Activated T-cell treated with anti-CD3 and anti-CD28 coated beads, Interleukin-2, amount 50 U/mL, for 24 hours (primary cell): ENCODE data around the gene KANK2.

ENCODE experiments used
- DNase-seq: peaks from one replicate; pipeline ENCODE4 v3.0.0-alpha.2; 2020
- H3K27ac Mint-ChIP-seq: 2 replicates; pipeline ENCODE4 v1.8.0; 2020; ENCODE audit warnings: mild to moderate bottlenecking, mixed read lengths
- H3K27me3 Mint-ChIP-seq: 2 replicates; pipeline ENCODE4 v1.8.0; 2020; ENCODE audit warnings: mixed read lengths
- H3K36me3 Mint-ChIP-seq: 2 replicates; pipeline ENCODE4 v1.8.0; 2020; ENCODE audit warnings: low read depth, mixed read lengths
- H3K4me1 Mint-ChIP-seq: 2 replicates; pipeline ENCODE4 v1.8.0; 2020; ENCODE audit warnings: low read depth, mixed read lengths
- H3K4me3 Mint-ChIP-seq: 2 replicates; pipeline ENCODE4 v1.8.0; 2020; ENCODE audit warnings: mild to moderate bottlenecking, moderate library complexity, mixed read lengths
- H3K9me3 Mint-ChIP-seq: 2 replicates; pipeline ENCODE4 v1.8.0; 2020; ENCODE audit warnings: mixed read lengths

Gene KANK2

GRCh38 chr19:11208561-11209471 lies 11.5 kb upstream of the KANK2 start:
- H3K4me3 Mint-ChIP-seq = no peak overlapping the region
- DNase-seq = no peak
- H3K9me3 Mint-ChIP-seq = peaks cover 6% of the 10 kb centered on the region
- peaks cover 9% of the 10 kb centered on the region for H3K27me3 Mint-ChIP-seq
- H3K4me1 Mint-ChIP-seq = no peaks in the 10 kb centered on the region
- H3K36me3 Mint-ChIP-seq = no peaks in the 10 kb centered on the region
- no peak overlapping the region for H3K27ac Mint-ChIP-seq

DNA sequence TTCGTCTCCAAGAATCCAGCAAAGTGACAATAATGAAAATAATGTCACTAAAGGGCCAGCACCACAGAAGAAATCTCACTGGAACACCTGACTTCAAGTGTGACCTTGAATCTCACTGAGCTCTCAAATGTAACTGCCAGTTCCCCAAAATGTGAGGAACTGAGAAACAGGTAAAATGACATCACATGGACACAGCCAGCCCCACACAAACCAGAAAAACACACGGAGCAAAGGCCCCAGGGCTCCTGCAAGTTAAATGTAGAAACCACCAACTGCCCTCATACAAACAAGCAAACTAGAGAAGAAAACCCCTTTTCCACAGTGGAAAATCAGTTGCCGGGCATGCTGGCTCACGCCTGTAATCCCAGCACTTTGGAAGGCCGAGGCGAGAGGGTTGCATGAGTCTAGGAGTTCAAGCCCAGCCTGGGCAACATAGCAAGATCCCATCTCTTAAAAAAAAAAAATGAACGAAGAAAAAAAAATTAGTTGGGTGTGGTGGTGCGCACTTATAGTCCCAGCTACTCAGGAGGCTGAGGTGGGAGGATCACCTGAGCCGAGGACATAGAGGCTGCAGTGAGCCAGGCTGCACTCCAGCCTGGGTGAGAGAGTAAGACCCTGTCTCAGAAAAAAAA lies 8.7 kb upstream of the KANK2 start:
- no peaks in the 10 kb centered on the region for H3K4me1 Mint-ChIP-seq
- H3K4me3 Mint-ChIP-seq = no peak overlapping the region
- peaks cover 6% of the 10 kb centered on the region for H3K9me3 Mint-ChIP-seq
- no peak for DNase-seq
- H3K27me3 Mint-ChIP-seq = peaks cover 12% of the 10 kb centered on the region
- no peaks in the 10 kb centered on the region for H3K36me3 Mint-ChIP-seq
- no peak overlapping the region for H3K27ac Mint-ChIP-seq

- Mint-ChIP-seq H3K9me3 (no peaks in the 10 kb centered on the region), H3K27ac (no peak overlapping the region)
These were observed 7.6 kb upstream of the KANK2 start for GRCh38 chr19:11204943-11205349.

DNA sequence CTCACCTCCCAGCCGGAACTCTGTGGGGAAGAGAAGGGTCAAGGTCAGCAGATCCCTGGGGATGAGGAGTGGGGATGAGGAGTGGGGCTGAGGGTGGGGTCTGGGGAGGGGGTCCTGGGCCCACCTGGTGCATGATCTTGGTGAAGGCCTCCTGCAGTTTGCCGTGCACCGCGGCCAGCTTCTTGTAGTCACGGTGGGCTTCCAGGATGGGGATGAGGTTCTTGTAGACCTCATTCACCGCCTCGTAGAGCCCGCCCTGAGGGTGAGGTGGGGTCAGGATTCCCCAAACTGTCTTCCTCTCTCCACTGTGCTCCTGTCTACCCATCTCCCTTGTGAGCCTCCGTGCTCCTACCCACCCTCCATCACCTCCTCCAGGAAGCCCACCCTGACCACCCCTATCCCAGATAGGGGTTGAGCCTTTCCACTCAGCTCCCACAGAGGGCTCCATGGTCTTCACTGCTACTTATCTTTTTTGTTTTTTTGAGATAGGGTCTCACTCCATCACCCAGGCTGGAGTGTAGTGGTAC lies 6.8 kb upstream of the KANK2 start:
- peaks cover 12% of the 10 kb centered on the region for H3K27me3 Mint-ChIP-seq
- H3K4me1 Mint-ChIP-seq = no peaks in the 10 kb centered on the region
- no peak overlapping the region for H3K4me3 Mint-ChIP-seq
- DNase-seq = no peak
- H3K9me3 Mint-ChIP-seq = no peaks in the 10 kb centered on the region
- no peak overlapping the region for H3K27ac Mint-ChIP-seq
- H3K36me3 Mint-ChIP-seq = no peaks in the 10 kb centered on the region

More at GRCh38 chr19:11204943-11205349, 7.6 kb upstream of the KANK2 start:
- H3K4me1 Mint-ChIP-seq = no peaks in the 10 kb centered on the region
- no peak for DNase-seq
- H3K4me3 Mint-ChIP-seq = no peak overlapping the region
- H3K27me3 Mint-ChIP-seq = peaks cover 12% of the 10 kb centered on the region
- H3K36me3 Mint-ChIP-seq = no peaks in the 10 kb centered on the region

DNA sequence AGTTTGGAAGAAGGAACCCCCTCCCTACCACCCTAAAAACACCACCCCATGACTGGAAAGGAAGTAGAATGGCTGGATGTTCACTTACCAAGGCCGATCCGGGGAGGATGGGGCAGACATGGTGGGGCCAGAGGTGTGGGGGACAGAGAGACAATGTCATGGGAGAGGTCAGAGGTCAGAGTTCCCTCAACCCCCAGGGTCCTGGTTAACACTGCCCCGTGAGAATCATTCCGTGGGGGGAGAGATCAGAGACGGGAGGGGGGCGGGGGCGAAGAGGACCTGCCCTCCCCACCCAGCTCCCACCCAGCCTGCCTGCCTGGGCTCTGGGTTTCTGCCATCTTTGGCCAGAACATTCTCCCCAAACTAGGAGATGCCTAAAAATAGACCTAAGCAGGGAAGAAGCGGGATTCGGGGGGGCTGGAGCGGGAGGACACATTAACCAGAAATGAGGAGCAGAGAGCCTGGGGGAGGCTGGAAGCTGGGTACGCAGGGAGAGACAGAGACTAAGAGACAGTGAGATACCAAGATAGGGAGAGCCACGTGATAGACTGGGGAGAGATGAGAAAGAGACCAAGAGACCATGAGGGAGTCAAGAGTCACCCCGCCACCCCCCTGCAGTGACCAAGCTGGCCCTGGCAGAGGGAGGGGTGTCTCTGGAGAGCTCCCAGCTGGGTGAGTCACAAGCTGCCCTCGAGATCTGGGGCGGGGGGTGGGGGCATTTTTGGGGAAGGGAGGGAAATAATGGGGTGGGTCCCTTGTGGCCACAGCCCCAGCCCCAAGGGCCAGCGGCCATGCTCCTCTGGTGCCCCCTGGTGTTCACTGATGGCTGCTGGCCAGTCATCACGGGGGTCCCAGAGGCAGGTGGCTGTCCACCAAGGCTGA lies 6.1 kb upstream of the KANK2 start:
- no peaks in the 10 kb centered on the region for H3K4me1 Mint-ChIP-seq
- no peak overlapping the region for H3K4me3 Mint-ChIP-seq
- H3K27ac Mint-ChIP-seq = no peak overlapping the region

DNA sequence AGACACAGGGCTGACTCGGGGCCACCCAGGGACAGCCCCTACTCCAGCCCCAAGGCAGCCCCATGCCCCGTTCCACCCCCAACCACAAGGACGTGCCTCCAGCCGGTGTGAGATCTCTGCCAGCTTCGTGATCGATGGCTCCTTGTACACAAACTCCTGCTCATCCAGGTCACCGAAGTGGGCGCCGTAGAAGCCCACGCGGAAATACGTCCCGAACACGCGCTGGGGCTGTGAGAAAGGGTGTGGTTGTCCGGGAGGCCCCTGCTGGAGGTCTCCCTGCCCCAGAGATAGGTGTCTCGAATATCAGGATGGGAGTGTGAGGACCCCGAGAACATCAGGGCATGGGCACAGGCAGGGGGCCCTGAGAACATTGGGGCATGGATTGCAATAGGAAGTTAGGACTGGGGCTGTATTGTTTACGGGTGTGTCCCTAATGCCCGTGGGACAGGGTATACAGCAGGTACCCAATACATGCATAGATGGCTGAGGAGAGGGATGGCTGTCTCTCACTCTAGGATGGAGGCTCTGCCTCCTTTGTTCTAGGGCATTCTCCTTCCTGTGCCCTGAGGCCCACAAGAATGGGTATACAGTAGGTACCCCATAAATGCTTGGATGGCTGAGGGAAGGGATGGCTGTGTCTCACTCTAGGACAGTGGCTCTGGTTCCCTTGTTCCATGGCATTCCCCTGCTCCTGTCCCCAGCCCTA lies 5.3 kb upstream of the KANK2 start:
- no peaks in the 10 kb centered on the region for H3K9me3 Mint-ChIP-seq
- H3K36me3 Mint-ChIP-seq = no peaks in the 10 kb centered on the region
- no peak overlapping the region for H3K4me3 Mint-ChIP-seq
- H3K4me1 Mint-ChIP-seq = peaks cover 2% of the 10 kb centered on the region
- peaks cover 14% of the 10 kb centered on the region for H3K27me3 Mint-ChIP-seq
- DNase-seq = no peak
- no peak overlapping the region for H3K27ac Mint-ChIP-seq

More for the DNA sequence above, 6.1 kb upstream of the KANK2 start:
- H3K36me3 Mint-ChIP-seq = no peaks in the 10 kb centered on the region
- H3K9me3 Mint-ChIP-seq = no peaks in the 10 kb centered on the region
- DNase-seq = peak; percentile 56
- H3K27me3 Mint-ChIP-seq = peaks cover 12% of the 10 kb centered on the region

DNA sequence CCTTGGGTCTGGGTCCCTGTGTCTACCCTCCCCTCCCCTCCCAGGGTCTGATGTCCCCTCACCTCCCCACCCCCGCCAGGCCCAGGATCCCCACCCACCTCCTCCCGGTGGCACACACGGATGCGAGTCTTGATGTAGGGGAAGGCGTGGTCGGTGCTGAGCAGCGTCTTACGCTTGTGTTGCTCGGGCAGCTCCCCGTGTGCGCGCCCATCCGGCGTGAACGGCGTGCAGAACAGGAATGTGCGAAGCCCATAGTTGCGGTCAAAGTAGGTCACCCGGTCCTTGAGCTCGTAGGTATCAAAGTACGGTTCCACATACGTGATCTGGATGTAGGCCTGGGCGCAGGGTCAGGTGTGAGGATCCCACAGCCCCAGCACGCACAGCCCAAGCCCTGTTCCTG lies 4.4 kb upstream of the KANK2 start:
- peaks cover 14% of the 10 kb centered on the region for H3K27me3 Mint-ChIP-seq
- no peak overlapping the region for H3K4me3 Mint-ChIP-seq
- H3K36me3 Mint-ChIP-seq = no peaks in the 10 kb centered on the region
- H3K27ac Mint-ChIP-seq = no peak overlapping the region
- no peak for DNase-seq
- no peaks in the 10 kb centered on the region for H3K9me3 Mint-ChIP-seq
- H3K4me1 Mint-ChIP-seq = peaks cover 4% of the 10 kb centered on the region

GRCh38 chr19:11200931-11201330 lies 3.6 kb upstream of the KANK2 start:
- Mint-ChIP-seq H3K36me3 (no peaks in the 10 kb centered on the region), H3K4me1 (peaks cover 6% of the 10 kb centered on the region), H3K27ac (no peak overlapping the region), H3K4me3 (no peak overlapping the region), H3K9me3 (no peaks in the 10 kb centered on the region), H3K27me3 (peaks cover 21% of the 10 kb centered on the region)
- no peak for DNase-seq

DNA sequence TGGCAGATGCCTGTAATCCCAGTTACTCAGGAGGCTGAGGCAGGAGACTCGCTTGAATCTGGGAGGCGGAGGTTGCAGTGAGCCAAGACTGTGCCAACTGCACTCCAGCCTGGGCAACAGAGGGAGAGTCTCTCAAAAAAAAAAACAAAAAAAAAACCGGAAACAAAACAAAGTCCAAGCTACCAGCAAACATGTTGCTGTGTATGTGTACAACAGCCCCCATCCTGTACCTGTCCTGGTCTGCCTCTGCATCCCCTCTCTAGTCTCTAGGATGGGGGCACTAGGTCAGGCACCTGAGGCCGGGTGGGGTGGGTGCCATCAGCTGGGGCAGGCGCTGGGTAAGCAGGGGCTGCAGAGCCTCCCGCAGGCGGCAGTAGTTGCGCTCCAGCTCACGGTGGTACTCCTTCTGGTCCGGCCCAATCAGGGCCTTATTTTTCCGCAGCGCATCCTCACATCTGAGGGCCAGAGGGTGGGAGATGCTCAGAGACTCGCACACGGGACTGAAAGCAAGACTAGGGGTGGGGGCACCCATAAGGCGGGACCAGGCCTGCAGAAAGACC lies 2.8 kb upstream of the KANK2 start:
- Mint-ChIP-seq H3K4me1 (peaks cover 8% of the 10 kb centered on the region), H3K4me3 (no peak overlapping the region), H3K9me3 (no peaks in the 10 kb centered on the region), H3K36me3 (no peaks in the 10 kb centered on the region), H3K27ac (no peak overlapping the region), H3K27me3 (peaks cover 28% of the 10 kb centered on the region)
- no peak for DNase-seq

DNA sequence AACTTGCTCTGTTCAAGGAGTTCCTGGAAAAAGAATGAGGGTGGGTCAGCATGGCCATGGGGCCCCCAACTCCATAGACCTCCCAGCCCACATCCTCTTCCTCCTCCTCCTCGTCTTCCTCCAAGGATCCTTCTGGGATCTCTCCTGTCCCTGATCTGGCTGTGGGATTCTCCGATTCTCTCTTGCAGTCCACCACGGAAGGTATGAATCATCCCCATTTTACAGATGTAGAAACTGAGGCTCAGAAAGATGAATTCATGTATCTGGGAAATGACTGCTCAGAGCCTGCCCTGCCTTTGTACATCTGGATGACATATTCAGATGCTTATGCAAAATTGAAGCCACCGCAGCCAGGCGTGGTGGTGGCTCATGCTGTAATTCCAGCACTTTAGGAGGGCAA lies 2.2 kb upstream of the KANK2 start:
- Mint-ChIP-seq H3K4me3 (no peak overlapping the region), H3K9me3 (no peaks in the 10 kb centered on the region), H3K27ac (no peak overlapping the region), H3K4me1 (peaks cover 8% of the 10 kb centered on the region), H3K27me3 (peaks cover 28% of the 10 kb centered on the region), H3K36me3 (no peaks in the 10 kb centered on the region)
- DNase-seq = no peak

GRCh38 chr19:11198769-11199424 lies 1.6 kb upstream of the KANK2 start:
- no peaks in the 10 kb centered on the region for H3K9me3 Mint-ChIP-seq
- DNase-seq = no peak
- no peaks in the 10 kb centered on the region for H3K36me3 Mint-ChIP-seq
- H3K4me3 Mint-ChIP-seq = no peak overlapping the region
- no peak overlapping the region for H3K27ac Mint-ChIP-seq
- peaks cover 8% of the 10 kb centered on the region for H3K4me1 Mint-ChIP-seq
- H3K27me3 Mint-ChIP-seq = peaks cover 23% of the 10 kb centered on the region

GRCh38 chr19:11198175-11198534 lies 810 bp upstream of the KANK2 start:
- no peaks in the 10 kb centered on the region for H3K36me3 Mint-ChIP-seq
- peaks cover 8% of the 10 kb centered on the region for H3K4me1 Mint-ChIP-seq
- peaks cover 23% of the 10 kb centered on the region for H3K27me3 Mint-ChIP-seq
- H3K4me3 Mint-ChIP-seq = peak overlapping the region; percentile 69
- H3K9me3 Mint-ChIP-seq = no peaks in the 10 kb centered on the region
- no peak for DNase-seq
- H3K27ac Mint-ChIP-seq = no peak overlapping the region
